ENCODE data around the gene LYRM2.

DNA sequence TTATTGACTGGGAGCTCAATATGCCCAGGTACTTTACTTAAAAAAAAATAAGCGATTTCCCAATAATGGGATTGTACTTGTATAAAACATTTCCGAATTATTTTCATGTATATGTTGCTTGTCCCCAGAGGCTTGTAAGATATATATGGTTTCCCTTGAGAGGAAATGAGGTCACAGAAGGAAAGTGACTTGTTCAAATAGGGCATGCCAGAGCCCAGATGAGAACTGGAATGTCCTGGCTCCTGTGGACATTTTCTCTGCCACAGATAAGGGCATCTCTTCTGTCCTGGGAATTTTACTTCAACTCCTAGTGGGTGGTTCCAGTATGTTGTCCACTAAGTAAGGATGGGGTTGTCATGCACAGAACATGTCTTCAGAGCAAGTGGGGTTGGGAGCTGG lies 63.0 kb downstream of the LYRM2 start:
- TF ChIP-seq EZH2 (IDR thresholded peaks at IDR 0.05) (no peak), POLR2AphosphoS5 (IDR thresholded peaks at IDR 0.05; ENCODE audit: borderline replicate concordance, low read depth, low read length) (no peak)

Measured in SK-N-MC (cell line).